HEK293T (cell line): Measurements from ENCODE around the gene CA11.

Experiments
- CTCF ChIA-PET: fragments of 350-600 bp; formaldehyde crosslinking; extraction: SDS; loops from one replicate; lab custom pipeline; 2021; ENCODE audit warnings: antibody characterized with exemption, inconsistent platforms; lab: Yijun Ruan, JAX
- POLR2A ChIA-PET: fragments of 350-600 bp; formaldehyde crosslinking; extraction: SDS; loops from one replicate; lab custom pipeline; 2020; ENCODE audit warnings: antibody characterized with exemption, inconsistent platforms; lab: Yijun Ruan, JAX
- DNase-seq: peaks from one replicate; pipeline ENCODE4 v3.0.0; 2012; ENCODE audit warnings: mixed read lengths; ENCODE audit errors: extremely low spot score
- ARNT ChIP-seq: fragments of 450-650 bp; IDR thresholded peaks from 2 replicates; pipeline ENCODE4 v1.6.1; 2017; ENCODE audit warnings: mild to moderate bottlenecking
- BHLHE40 ChIP-seq: fragments of 450-650 bp; IDR thresholded peaks from 2 replicates; pipeline ENCODE4 v1.6.1; 2016; ENCODE audit warnings: mild to moderate bottlenecking, moderate library complexity, borderline replicate concordance
- CTBP1 ChIP-seq: fragments of 450-650 bp; IDR thresholded peaks from 2 replicates; pipeline ENCODE4 v1.6.1; 2016; ENCODE audit warnings: borderline replicate concordance
- ELF4 ChIP-seq: fragments of 450-650 bp; IDR thresholded peaks from 2 replicates; pipeline ENCODE4 v1.6.1; 2017; ENCODE audit warnings: antibody characterized with exemption
- FOXA1 ChIP-seq: fragments of 450-650 bp; IDR thresholded peaks from 2 replicates; pipeline ENCODE4 v1.6.1; 2016; ENCODE audit warnings: mild to moderate bottlenecking
- FOXK2 ChIP-seq: fragments of 450-650 bp; IDR thresholded peaks from 2 replicates; pipeline ENCODE4 v1.6.1; 2016; ENCODE audit warnings: mild to moderate bottlenecking
- FOXM1 ChIP-seq: fragments of 450-650 bp; IDR thresholded peaks from 2 replicates; pipeline ENCODE4 v1.6.1; 2017; ENCODE audit warnings: mild to moderate bottlenecking, borderline replicate concordance
- HDGF ChIP-seq: fragments of 450-650 bp; IDR thresholded peaks from 2 replicates; pipeline ENCODE4 v1.6.1; 2017; ENCODE audit warnings: antibody characterized with exemption, borderline replicate concordance
- L3MBTL2 ChIP-seq: fragments of 450-650 bp; conservative IDR thresholded peaks from 2 replicates; pipeline ENCODE4 v1.6.1; 2016; ENCODE audit warnings: mild to moderate bottlenecking
- LEF1 ChIP-seq: fragments of 450-650 bp; IDR thresholded peaks from 2 replicates; pipeline ENCODE4 v1.6.1; 2017; ENCODE audit warnings: mild to moderate bottlenecking, borderline replicate concordance
- NFRKB ChIP-seq: fragments of 450-650 bp; IDR thresholded peaks from 2 replicates; pipeline ENCODE4 v1.6.1; 2016; ENCODE audit warnings: mild to moderate bottlenecking, moderate library complexity
- PKNOX1 ChIP-seq: fragments of 450-650 bp; IDR thresholded peaks from 2 replicates; pipeline ENCODE4 v1.6.1; 2016
- SP1 ChIP-seq: fragments of 450-650 bp; IDR thresholded peaks from 2 replicates; pipeline ENCODE4 v1.6.1; 2017
- SUZ12 ChIP-seq: fragments of 450-650 bp; IDR thresholded peaks from 2 replicates; pipeline ENCODE4 v1.6.1; 2016; ENCODE audit warnings: mild to moderate bottlenecking
- TARDBP ChIP-seq: fragments of 450-650 bp; IDR thresholded peaks from 2 replicates; pipeline ENCODE4 v1.6.1; 2016
- ZNF384 ChIP-seq: fragments of 450-650 bp; IDR thresholded peaks from 2 replicates; pipeline ENCODE4 v1.6.1; 2016

CA11 gene

DNA sequence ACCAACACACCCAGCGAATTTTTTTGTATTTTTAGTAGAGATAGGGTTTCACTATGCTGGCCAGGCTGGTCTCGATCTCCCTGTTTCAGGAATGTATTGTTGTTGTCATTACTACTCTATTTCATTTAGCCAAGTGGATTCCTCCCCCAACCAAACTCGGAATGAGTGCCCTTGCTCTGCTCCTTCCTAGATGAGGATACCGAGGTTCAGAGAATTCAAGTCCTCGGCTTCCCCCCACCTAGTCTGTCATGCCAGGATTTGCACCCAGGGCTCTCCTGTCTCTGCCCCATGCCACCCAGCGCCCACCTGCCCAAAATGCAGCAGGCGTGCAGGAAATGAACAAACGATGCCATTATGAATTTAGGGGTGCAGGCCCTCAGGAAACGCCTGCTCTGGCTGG, 43.0 kb downstream of the CA11 start:
- ChIA-PET POLR2A (no interaction called here), CTCF (no interaction called here)
- TF ChIP-seq FOXM1 (no peak), ZNF384 (no peak), BHLHE40 (no peak)
- no peak for DNase-seq

DNA sequence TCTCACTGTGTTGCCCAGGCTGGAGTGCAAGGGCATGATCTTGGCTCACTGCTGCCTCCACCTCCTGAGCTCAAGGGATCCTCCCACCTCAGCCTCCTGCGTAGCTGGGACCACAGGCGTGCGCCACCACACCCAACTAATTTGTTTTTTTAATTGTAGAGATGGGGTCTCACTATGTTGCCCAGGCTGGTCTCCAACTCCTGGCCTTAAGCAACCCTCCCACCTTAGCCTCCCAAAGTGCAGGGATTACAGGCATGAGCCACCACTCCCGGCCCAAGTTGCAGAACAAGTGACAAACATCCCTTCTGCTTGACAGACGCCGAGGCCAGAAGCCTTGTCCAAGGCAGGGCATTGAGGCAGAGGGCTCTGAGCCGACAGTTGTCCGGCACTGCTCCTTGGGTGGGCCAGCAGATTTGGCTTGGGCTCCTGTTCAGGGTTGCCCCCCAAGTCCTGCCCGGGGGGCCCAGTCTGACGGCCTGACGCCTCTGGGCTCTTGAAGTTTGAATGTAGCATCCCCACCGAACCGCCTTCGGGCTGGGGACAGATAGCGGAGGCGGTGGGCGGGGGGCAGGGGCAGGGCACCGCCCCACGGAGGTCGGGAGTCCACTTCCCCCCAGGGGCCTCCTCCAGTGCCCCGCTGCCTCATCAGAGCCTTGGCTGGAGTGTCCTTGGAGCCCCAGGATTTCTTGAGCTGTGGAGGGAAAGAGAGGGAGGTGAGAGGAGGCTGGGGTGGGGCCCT, 45.1 kb downstream of the CA11 start:
- ChIA-PET CTCF (no interaction called here), POLR2A (interaction anchor here (1.4 kb wide), 1 partner anchor 18 kb away, joined by 4 read pairs; the partner anchor contains the start of genes RPL18 and SPHK2)
- TF ChIP-seq BHLHE40 (no peak), ZNF384 (no peak), L3MBTL2 (no peak), NFRKB (no peak), ARNT (no peak), FOXA1 (no peak), PKNOX1 (no peak), FOXK2 (no peak), TARDBP (no peak), HDGF (no peak), ELF4 (no peak), SP1 (no peak), FOXM1 (no peak)
- DNase-seq: no peak

- no peak for DNase-seq
- CTCF ChIA-PET: no interaction called here
- TF ChIP-seq ELF4 (no peak), NFRKB (no peak), L3MBTL2 (no peak), LEF1 (no peak), PKNOX1 (no peak), ARNT (no peak), SUZ12 (no peak), SP1 (no peak), ZNF384 (no peak), HDGF (no peak), BHLHE40 (no peak), TARDBP (no peak), FOXM1 (no peak), FOXK2 (no peak), FOXA1 (no peak), CTBP1 (no peak)
- POLR2A ChIA-PET: interaction anchor here (1.4 kb wide), 1 partner anchor 20 kb away, joined by 4 read pairs; the partner anchor contains the start of genes RPL18 and SPHK2
These were observed 46.8 kb downstream of the CA11 start for GRCh38 chr19:48598996-48599700.

DNA sequence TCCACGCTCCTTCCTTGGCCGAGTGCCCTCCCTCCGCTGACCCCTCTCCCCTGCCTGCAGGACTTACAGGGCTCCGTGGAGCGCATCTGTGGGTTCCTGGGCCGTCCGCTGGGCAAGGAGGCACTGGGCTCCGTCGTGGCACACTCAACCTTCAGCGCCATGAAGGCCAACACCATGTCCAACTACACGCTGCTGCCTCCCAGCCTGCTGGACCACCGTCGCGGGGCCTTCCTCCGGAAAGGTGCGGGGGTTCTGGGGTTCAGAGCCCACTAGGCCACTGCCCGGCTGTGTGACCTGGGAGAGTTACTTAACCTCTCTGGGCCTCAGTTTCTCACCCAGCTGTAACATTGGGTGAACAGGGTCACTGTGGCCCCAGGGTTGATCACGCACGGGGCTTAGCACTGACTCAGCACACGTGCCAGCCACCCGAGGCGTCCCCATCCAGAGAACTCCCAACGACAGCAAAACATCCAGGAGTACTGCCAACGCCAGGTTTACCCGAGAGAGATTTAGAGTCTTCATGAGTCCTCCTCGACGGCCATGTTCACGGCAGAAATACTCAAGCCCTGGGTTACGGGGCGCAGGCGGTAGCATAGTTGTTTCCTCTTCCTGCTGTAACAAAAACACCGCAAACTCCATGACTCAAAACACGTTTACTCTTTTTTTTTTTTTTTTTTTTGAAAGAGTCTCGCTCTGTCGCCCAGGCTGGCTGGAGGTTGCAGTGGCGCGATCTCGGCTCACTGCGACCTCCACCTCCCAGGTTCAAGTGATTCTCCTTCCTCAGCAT, 49.1 kb downstream of the CA11 start:
- CTCF ChIA-PET: no interaction called here
- POLR2A ChIA-PET: no interaction called here
- TF ChIP-seq SUZ12: no peak
- no peak for TF ChIP-seq PKNOX1
- TF ChIP-seq ARNT: no peak
- TF ChIP-seq FOXK2: no peak
- TF ChIP-seq FOXA1: no peak
- TF ChIP-seq TARDBP: no peak
- no peak for TF ChIP-seq L3MBTL2
- TF ChIP-seq HDGF: no peak
- no peak for TF ChIP-seq ELF4
- TF ChIP-seq LEF1: no peak
- TF ChIP-seq CTBP1: no peak
- TF ChIP-seq ZNF384: no peak
- TF ChIP-seq FOXM1: no peak
- TF ChIP-seq NFRKB: no peak
- TF ChIP-seq SP1: no peak
- TF ChIP-seq BHLHE40: no peak
- no peak for DNase-seq

DNA sequence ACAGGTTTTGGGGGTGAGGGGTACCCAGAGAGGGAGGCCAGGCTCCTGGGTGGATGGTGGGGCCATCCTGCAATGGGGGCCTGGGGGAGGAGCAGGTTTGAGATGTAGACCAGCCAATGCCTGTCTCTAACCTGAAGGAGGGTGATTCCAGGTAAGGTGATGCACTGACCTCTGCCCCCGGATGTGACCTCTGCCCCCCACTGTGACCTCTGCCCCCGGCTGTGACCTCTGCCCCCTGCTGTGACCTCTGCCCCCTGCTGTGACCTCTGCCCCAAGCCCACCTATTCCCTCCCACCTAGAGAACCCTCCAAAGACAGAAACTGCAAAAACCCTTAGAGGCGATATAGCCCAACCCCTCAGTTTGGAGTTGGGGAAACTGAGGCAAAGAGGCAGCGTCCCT, 49.8 kb downstream of the CA11 start:
- ChIA-PET POLR2A (no interaction called here), CTCF (no interaction called here)
- no peak for DNase-seq
- TF ChIP-seq SUZ12 (no peak), ELF4 (no peak), SP1 (no peak), ARNT (no peak)

GRCh38 chr19:48595833-48596232, 50.2 kb downstream of the CA11 start:
- no peak for TF ChIP-seq HDGF
- no peak for TF ChIP-seq TARDBP
- TF ChIP-seq BHLHE40: no peak
- TF ChIP-seq SUZ12: no peak
- CTCF ChIA-PET: no interaction called here
- POLR2A ChIA-PET: interaction anchor here (1.1 kb wide), 1 partner anchor 23 kb away, joined by 3 read pairs; the partner anchor contains the start of genes RPL18 and SPHK2
- DNase-seq: no peak
